Mucosa of rectum (tissue), 2 donors: ENCODE data around the gene ULBP2.

Experiments
- H3K27ac ChIP-seq, 2 donors: one replicate each; pipeline ENCODE4 v1.7.0; 2013; ENCODE audit warnings: inconsistent platforms in 2 of 2, low read depth in 2 of 2, low read length in 2 of 2
- H3K27me3 ChIP-seq, 2 donors: one replicate each; pipeline ENCODE4 v1.7.0; 2013; ENCODE audit warnings: low read length in 2 of 2; ENCODE audit not compliant: control insufficient read depth in 2 of 2, insufficient read depth in 2 of 2
- H3K36me3 ChIP-seq, 2 donors: one replicate each; pipeline ENCODE4 v1.7.0; 2013; ENCODE audit warnings: low read length in 2 of 2; ENCODE audit not compliant: control insufficient read depth in 2 of 2, insufficient read depth in 2 of 2
- H3K4me1 ChIP-seq, 2 donors: one replicate each; pipeline ENCODE4 v1.7.0; 2013; ENCODE audit warnings: low read length in 2 of 2, mild to moderate bottlenecking in 1 of 2; ENCODE audit not compliant: control insufficient read depth in 2 of 2, insufficient read depth in 2 of 2
- H3K4me3 ChIP-seq, 2 donors: one replicate each; pipeline ENCODE4 v1.7.0; 2013; ENCODE audit warnings: low read length in 2 of 2
- H3K9ac ChIP-seq, 2 donors: one replicate each; pipeline ENCODE4 v1.7.0; 2013; ENCODE audit warnings: low read length in 2 of 2, low read depth in 1 of 2, mild to moderate bottlenecking in 1 of 2
- H3K9me3 ChIP-seq, 2 donors: one replicate each; pipeline ENCODE4 v1.7.0; 2013; ENCODE audit warnings: low read length in 2 of 2; ENCODE audit not compliant: control insufficient read depth in 2 of 2
- donor health status: healthy.
- donor health status: Normal muscosa, but diverticular disease.

The ULBP2 gene

DNA sequence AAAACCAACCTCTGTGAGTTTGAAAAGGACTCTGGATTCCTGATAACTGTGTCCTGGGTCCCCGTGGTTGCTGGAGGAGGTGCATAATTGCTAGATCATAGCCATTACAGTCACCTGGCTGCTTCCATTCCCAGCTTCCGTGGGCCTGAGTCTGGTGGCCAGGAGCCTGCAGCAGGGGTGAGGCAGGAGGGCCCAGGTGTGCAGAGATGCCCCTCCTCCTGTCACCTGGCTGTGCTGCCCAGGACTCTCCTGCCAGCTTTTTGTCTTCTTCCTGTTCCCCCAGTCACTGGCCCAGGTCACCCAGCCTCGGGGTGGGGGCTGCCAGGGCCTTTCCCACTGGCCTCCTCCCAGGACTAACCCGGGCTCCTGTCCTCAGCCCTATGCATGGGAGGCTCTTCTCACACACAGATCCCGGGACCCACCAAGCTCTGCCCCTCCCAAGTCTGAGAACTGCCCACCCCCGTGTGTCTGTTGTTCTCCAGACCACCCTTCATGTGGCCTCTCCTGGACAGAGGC is 53.5 kb downstream of the ULBP2 start:
- H3K9ac ChIP-seq = no peak overlapping the region
- H3K27me3 ChIP-seq = peaks cover 41 to 51% of the 10 kb centered on the region in 2 donors
- H3K4me1 ChIP-seq = peaks cover 0 to 3% of the 10 kb centered on the region in 2 donors
- H3K27ac ChIP-seq = no peak overlapping the region
- H3K36me3 ChIP-seq = no peaks in the 10 kb centered on the region
- H3K4me3 ChIP-seq = no peak overlapping the region
- H3K9me3 ChIP-seq = no peaks in the 10 kb centered on the region

DNA sequence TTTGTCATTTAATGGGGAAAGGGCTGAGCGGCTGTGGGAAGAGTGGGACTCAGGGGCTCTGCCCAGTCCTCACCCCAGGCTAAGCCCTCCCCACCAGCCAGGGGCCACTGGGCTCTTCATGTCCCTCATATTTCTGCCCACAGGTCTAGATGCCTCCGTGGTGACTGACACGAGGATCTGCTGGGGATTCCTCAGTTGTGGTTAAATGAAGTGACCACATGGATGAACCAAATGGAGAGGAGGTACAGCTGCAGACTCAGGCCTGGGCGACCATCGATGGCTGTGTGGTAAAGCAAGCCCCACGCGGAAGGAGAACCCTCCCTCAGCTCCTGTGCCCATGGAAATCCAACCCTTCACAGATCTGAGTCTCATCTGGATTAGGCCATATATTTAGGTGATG is 54.2 kb downstream of the ULBP2 start:
- peaks cover 0 to 1% of the 10 kb centered on the region in 2 donors for H3K4me1 ChIP-seq
- H3K9ac ChIP-seq = no peak overlapping the region
- H3K36me3 ChIP-seq = no peaks in the 10 kb centered on the region
- H3K27ac ChIP-seq = no peak overlapping the region
- no peak overlapping the region for H3K4me3 ChIP-seq
- H3K9me3 ChIP-seq = no peaks in the 10 kb centered on the region
- H3K27me3 ChIP-seq = peaks cover 37 to 45% of the 10 kb centered on the region in 2 donors
